Measurements from ENCODE around the gene MAPK4.
"Not testable (repeated sequence)": the region's sequence is repeated elsewhere in the genome, so short reads cannot be mapped to it uniquely, and the experiment has no call there.

MAPK4 gene

GRCh38 chr18:50594012-50594411 lies 34.1 kb downstream of the MAPK4 start:
- ChIA-PET POLR2A (no interaction called here), CTCF (no interaction called here)
- TF ChIP-seq CTCF (IDR thresholded peaks at IDR 0.05; ENCODE audit: insufficient read depth, low read length, missing control alignments): no peak
- DNase-seq (ENCODE audit: low read depth, low spot score): no peak
- H3K4me3 ChIP-seq (ENCODE audit: low read depth, low read length): no peak overlapping the region

DNA sequence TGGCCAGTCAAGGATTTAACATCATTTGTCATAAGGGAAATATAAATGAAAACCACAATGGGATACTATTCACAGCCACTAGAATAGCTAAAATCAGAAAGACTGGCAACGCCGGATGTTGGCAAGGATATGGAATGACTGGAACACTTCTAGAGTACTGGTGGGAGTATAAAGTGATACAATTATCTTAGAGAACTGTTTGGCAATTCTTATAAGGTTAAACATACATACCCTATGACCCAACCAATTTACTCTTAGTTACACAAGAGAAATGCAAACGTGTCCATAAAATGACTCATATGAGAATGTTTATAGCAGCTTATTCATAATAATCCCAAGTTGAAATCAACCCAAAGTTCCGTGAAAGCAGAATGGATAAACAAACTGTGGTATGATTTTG lies 35.1 kb downstream of the MAPK4 start:
- no peak for TF ChIP-seq CTCF (IDR thresholded peaks at IDR 0.05; ENCODE audit: insufficient read depth, low read length, missing control alignments)
- CTCF ChIA-PET: interaction anchor here (1.2 kb wide), 1 partner anchor 23 kb away, joined by 3 read pairs; no protein-coding TSS in a partner anchor
- no peak for DNase-seq (ENCODE audit: low read depth, low spot score)
- H3K4me3 ChIP-seq (ENCODE audit: low read depth, low read length): no peak overlapping the region
- POLR2A ChIA-PET: no interaction called here

DNA sequence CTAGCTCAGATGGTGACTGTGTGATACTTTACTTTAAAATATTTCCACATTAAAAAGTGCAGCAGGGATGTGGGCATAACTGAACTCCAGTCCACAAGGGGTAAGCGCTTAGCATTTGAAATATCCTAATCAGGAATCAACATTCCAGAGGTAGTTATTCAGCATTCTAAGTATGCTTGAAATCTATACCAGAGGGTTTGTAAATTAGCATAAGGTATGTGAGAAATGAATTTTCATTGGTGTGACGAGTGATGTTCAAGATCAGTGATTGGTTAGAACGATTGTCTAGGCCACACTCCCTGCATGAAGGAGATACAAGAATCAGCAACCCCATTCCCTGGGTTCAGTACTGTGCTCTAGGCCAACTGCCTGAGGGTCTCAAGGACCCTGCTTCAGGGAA lies 42.6 kb downstream of the MAPK4 start:
- no peak overlapping the region for H3K4me3 ChIP-seq (ENCODE audit: low read depth, low read length)
- no peak for DNase-seq (ENCODE audit: low read depth, low spot score)
- TF ChIP-seq CTCF (IDR thresholded peaks at IDR 0.05; ENCODE audit: insufficient read depth, low read length, missing control alignments): no peak
- ChIA-PET POLR2A (no interaction called here), CTCF (no interaction called here)

DNA sequence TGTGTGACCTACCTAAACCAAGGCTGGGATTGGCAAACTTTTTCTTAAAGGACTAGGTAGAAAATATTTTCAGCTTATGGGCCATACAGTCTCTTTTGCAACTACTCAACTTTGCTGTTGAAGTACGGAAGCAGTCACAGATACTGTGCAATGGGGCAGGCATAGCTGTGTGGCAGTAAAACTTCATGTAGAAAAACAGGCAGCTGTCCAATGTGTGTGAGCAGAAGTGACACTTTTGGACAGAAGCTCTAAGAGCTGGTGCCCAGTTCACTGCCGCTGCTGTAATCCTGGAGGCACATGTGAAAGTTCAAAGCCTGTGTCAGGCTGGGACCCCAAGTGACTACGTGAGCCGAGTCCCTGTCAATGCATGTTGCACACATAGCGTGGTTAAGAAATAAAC lies 46.7 kb downstream of the MAPK4 start:
- POLR2A ChIA-PET: no interaction called here
- H3K4me3 ChIP-seq (ENCODE audit: low read depth, low read length): no peak overlapping the region
- CTCF ChIA-PET: no interaction called here
- no peak for DNase-seq (ENCODE audit: low read depth, low spot score)
- no peak for TF ChIP-seq CTCF (IDR thresholded peaks at IDR 0.05; ENCODE audit: insufficient read depth, low read length, missing control alignments)

DNA sequence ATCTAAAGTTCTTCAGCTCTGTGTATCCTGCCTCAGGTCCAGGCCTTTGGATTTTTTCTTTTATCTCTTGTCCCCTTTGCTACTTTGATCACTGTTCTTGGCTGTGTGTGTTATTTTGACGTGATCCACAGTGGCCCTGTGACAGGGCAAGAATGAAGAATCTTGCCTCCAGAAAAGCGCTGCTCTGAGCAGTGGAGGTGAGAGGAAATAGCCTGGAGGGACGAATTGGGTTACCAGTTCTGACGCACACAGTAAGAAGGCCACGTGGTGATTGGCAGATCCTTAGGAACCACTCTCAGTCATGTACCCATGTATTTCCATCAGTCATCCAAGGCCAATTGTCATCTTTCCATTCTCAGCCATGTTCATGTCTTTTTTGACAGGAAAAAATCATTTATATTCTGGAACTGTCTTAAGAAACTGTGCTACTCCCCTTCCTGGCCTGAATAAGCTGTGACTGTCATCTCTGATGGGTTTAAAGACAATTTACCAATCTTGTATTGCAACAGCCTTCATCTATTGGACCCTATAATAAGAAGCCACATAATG lies 47.6 kb downstream of the MAPK4 start:
- no peak for DNase-seq (ENCODE audit: low read depth, low spot score)
- no peak for TF ChIP-seq CTCF (IDR thresholded peaks at IDR 0.05; ENCODE audit: insufficient read depth, low read length, missing control alignments)
- ChIA-PET POLR2A (no interaction called here), CTCF (no interaction called here)
- H3K4me3 ChIP-seq (ENCODE audit: low read depth, low read length): no peak overlapping the region

GRCh38 chr18:50609171-50609570 lies 49.3 kb downstream of the MAPK4 start:
- POLR2A ChIA-PET; CTCF ChIA-PET; H3K4me3 ChIP-seq (ENCODE audit: low read depth, low read length); DNase-seq (ENCODE audit: low read depth, low spot score): not testable (repeated sequence)

DNA sequence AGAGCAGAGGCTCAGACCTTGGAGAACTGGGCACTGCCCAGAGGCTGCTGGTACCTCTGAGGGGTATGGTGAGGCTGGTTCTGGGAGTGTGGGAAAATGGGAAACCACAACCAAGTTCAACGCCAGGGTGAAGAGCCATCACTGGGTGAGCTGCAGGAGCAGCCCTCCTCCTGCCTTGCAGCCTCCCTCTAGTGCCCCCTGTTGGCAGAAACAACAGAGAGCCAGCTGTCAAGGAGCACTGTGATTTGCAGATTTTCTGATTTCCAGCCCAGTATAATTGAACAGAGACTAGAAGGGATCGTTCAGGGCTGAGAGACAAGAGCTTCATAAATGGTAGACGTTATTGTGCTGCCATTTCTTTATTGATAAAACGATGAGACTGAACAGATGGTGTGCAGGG lies 50.5 kb downstream of the MAPK4 start:
- POLR2A ChIA-PET: no interaction called here

More for the DNA sequence above, 50.5 kb downstream of the MAPK4 start:
- H3K4me3 ChIP-seq (ENCODE audit: low read depth, low read length): no peak overlapping the region
- TF ChIP-seq CTCF (IDR thresholded peaks at IDR 0.05; ENCODE audit: insufficient read depth, low read length, missing control alignments): no peak
- CTCF ChIA-PET: no interaction called here
- no peak for DNase-seq (ENCODE audit: low read depth, low spot score)
